ENCODE measurements around the gene UTP25.
"Not testable (repeated sequence)": the region's sequence is repeated elsewhere in the genome, so short reads cannot be mapped to it uniquely, and the experiment has no call there.

Gene UTP25

GRCh38 chr1:209893751-209894150 is 66.0 kb downstream of the UTP25 start:
- no peak for FAIRE-seq
- DNase-seq (ENCODE audit: low spot score): no peak

- DNase-seq (ENCODE audit: low spot score) (peak; percentile 94), FAIRE-seq (peak; percentile 91)
Measured at GRCh38 chr1:209895709-209896108, 67.9 kb downstream of the UTP25 start.

- no peak for FAIRE-seq
Measured at GRCh38 chr1:209896346-209896745, 68.6 kb downstream of the UTP25 start.

GRCh38 chr1:209898271-209898670 is 70.5 kb downstream of the UTP25 start:
- not testable (repeated sequence) for DNase-seq (ENCODE audit: low spot score); FAIRE-seq

More at GRCh38 chr1:209896346-209896745, 68.6 kb downstream of the UTP25 start:
- peak; percentile 65 for DNase-seq (ENCODE audit: low spot score)

GRCh38 chr1:209898851-209899250 is 71.1 kb downstream of the UTP25 start:
- FAIRE-seq; DNase-seq (ENCODE audit: low spot score): not testable (repeated sequence)

- DNase-seq (ENCODE audit: low spot score): no peak
- FAIRE-seq: no peak
Measured at GRCh38 chr1:209899948-209900347, 72.2 kb downstream of the UTP25 start.

GRCh38 chr1:209900734-209901133 is 73.0 kb downstream of the UTP25 start:
- peak; percentile 87 for DNase-seq (ENCODE audit: low spot score)
- peak; percentile 93 for FAIRE-seq

- FAIRE-seq (no peak), DNase-seq (ENCODE audit: low spot score) (no peak)
Measured at GRCh38 chr1:209901211-209901610, 73.4 kb downstream of the UTP25 start.

- peak; percentile 40 for DNase-seq (ENCODE audit: low spot score)
- not testable (repeated sequence) for FAIRE-seq
Measured at GRCh38 chr1:209904774-209905173, 77.0 kb downstream of the UTP25 start.
